Measurements from ENCODE around the gene RTL3.
"Not testable (repeated sequence)": the region's sequence is repeated elsewhere in the genome, so short reads cannot be mapped to it uniquely, and the experiment has no call there.

The RTL3 gene

GRCh38 chrX:78658845-78659744 lies at the start of gene RTL3:
Gene RTL3, minus strand, starts transcription at chrX:78659328. Its CDS starts 908 bp downstream, at chrX:78658420.
- peak in 1 of 2 donors; percentile 13 for DNase-seq

GRCh38 chrX:78708816-78709215 lies 49.7 kb upstream of the RTL3 start:
- DNase-seq, result no peak

- peak in 1 of 2 donors; percentile 21 for DNase-seq
Observed at GRCh38 chrX:78708262-78708661, 49.1 kb upstream of the RTL3 start.

GRCh38 chrX:78706071-78706470 lies 46.9 kb upstream of the RTL3 start:
- no peak for DNase-seq

GRCh38 chrX:78693536-78693935 lies 34.4 kb upstream of the RTL3 start:
- DNase-seq, result no peak

- no peak for DNase-seq
Observed at GRCh38 chrX:78693012-78693411, 33.9 kb upstream of the RTL3 start.

GRCh38 chrX:78687586-78687985 lies 28.5 kb upstream of the RTL3 start:
- peak in 1 of 2 donors; percentile 25 for DNase-seq

GRCh38 chrX:78673246-78673645 lies 14.1 kb upstream of the RTL3 start:
- no peak for DNase-seq

- DNase-seq, result no peak
Observed at GRCh38 chrX:78665342-78665741, 6.2 kb upstream of the RTL3 start.

- DNase-seq, result no peak
Observed at GRCh38 chrX:78661836-78662235, 2.7 kb upstream of the RTL3 start.

- DNase-seq, result no peak
Observed at GRCh38 chrX:78659955-78660354, 827 bp upstream of the RTL3 start.

GRCh38 chrX:78658414-78658813 lies 714 bp downstream of the RTL3 start:
- DNase-seq, result no peak

- DNase-seq, result no peak
Observed at GRCh38 chrX:78655642-78656041, 3.5 kb downstream of the RTL3 start.

- DNase-seq, result peak in 1 of 2 donors; percentile 70
Observed at GRCh38 chrX:78653118-78653822, 5.9 kb downstream of the RTL3 start.

GRCh38 chrX:78650906-78651437 lies 8.2 kb downstream of the RTL3 start:
- peak in 1 of 2 donors; percentile 19 for DNase-seq

GRCh38 chrX:78643874-78644273 lies 15.3 kb downstream of the RTL3 start:
- no peak for DNase-seq

- DNase-seq, result no peak
Observed at GRCh38 chrX:78643096-78643495, 16.0 kb downstream of the RTL3 start.

- not testable (repeated sequence) for DNase-seq
Observed at GRCh38 chrX:78636096-78636495, 23.0 kb downstream of the RTL3 start.

GRCh38 chrX:78624962-78625909 lies 33.9 kb downstream of the RTL3 start:
- no peak for DNase-seq

GRCh38 chrX:78624426-78624825 lies 34.7 kb downstream of the RTL3 start:
- no peak for DNase-seq

GRCh38 chrX:78622831-78623230 lies 36.3 kb downstream of the RTL3 start:
- no peak for DNase-seq

GRCh38 chrX:78619834-78620233 lies 39.3 kb downstream of the RTL3 start:
- no peak for DNase-seq

GRCh38 chrX:78618987-78619386 lies 40.1 kb downstream of the RTL3 start:
- DNase-seq, result no peak
